ENCODE results near the gene DNAJC25. TPM values are rescaled to one million over a fixed set of nuclear protein-coding genes. Genes with fewer than 3 reads are reported as not detected.

The DNAJC25 gene
- total RNA-seq, 1 donor from 2014 or later, result 7.4 TPM

DNA sequence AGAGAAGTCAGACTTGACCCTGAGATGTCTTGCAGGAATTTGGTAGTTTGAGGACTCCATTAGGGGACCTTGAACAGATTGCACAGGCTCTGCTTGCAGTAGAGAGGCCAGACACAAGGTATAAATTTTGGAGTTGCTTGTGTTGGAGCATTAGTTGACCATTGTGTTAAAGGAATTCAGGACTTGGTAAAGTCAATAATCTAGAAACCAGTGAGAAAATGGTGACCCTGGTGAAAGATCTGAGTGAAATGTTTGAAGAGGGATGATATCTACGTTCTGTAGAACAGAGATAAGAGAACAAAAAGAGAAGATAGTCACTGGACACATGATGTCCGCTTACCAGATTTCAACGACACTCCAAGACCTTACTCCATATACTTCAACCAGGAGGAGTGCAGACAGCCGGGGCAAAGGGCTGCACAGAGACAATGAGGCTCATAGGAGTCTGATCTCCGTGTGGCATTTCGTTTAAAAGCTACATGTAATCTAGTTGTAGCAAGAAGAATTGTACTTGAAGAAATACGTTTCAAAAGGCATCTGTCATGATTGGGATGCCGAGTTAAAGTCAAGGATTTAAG, 13.2 kb downstream of the DNAJC25 start:
- DNase-seq, result no peak
- Mint-ChIP-seq H3K36me3 (ENCODE audit: unreplicated experiment) (no peaks in the 10 kb centered on the region), H3K27ac (ENCODE audit: unreplicated experiment) (no peak overlapping the region), H3K27me3 (ENCODE audit: unreplicated experiment) (no peaks in the 10 kb centered on the region), H3K4me1 (ENCODE audit: low read depth, unreplicated experiment) (no peaks in the 10 kb centered on the region), H3K9me3 (ENCODE audit: unreplicated experiment) (no peaks in the 10 kb centered on the region), H3K4me3 (ENCODE audit: unreplicated experiment) (no peak overlapping the region)
- TF ChIP-seq, protein P1, sequence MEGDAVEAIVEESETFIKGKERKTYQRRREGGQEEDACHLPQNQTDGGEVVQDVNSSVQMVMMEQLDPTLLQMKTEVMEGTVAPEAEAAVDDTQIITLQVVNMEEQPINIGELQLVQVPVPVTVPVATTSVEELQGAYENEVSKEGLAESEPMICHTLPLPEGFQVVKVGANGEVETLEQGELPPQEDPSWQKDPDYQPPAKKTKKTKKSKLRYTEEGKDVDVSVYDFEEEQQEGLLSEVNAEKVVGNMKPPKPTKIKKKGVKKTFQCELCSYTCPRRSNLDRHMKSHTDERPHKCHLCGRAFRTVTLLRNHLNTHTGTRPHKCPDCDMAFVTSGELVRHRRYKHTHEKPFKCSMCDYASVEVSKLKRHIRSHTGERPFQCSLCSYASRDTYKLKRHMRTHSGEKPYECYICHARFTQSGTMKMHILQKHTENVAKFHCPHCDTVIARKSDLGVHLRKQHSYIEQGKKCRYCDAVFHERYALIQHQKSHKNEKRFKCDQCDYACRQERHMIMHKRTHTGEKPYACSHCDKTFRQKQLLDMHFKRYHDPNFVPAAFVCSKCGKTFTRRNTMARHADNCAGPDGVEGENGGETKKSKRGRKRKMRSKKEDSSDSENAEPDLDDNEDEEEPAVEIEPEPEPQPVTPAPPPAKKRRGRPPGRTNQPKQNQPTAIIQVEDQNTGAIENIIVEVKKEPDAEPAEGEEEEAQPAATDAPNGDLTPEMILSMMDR (IDR thresholded peaks at IDR 0.05; ENCODE audit: partially characterized antibody, unreplicated experiment), result no peak

DNA sequence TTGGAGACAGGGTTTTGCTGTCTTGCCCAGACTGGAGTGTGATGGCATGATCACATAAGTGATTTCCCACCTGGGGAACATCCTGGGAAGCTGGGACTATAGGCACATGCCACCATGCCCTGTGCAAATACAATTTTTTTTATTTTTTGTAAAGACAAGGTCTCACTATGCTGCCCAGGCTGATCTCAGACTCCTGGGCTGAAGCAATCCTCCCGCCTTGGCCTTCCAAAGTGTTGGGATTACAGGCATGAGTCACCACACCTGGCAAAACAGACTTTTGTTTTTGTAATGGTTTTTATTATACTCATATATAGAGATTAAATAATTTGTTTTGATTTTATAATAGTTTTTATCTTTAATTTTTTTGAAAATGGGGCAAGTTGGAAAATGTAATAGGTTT, 14.7 kb downstream of the DNAJC25 start:
- DNase-seq, result no peak
- TF ChIP-seq, protein P1 (IDR thresholded peaks at IDR 0.05; ENCODE audit: partially characterized antibody, unreplicated experiment), result no peak
- Mint-ChIP-seq H3K9me3 (ENCODE audit: unreplicated experiment) (no peaks in the 10 kb centered on the region), H3K36me3 (ENCODE audit: unreplicated experiment) (no peaks in the 10 kb centered on the region), H3K27me3 (ENCODE audit: unreplicated experiment) (no peaks in the 10 kb centered on the region), H3K27ac (ENCODE audit: unreplicated experiment) (no peak overlapping the region), H3K4me1 (ENCODE audit: low read depth, unreplicated experiment) (no peaks in the 10 kb centered on the region), H3K4me3 (ENCODE audit: unreplicated experiment) (no peak overlapping the region)

DNA sequence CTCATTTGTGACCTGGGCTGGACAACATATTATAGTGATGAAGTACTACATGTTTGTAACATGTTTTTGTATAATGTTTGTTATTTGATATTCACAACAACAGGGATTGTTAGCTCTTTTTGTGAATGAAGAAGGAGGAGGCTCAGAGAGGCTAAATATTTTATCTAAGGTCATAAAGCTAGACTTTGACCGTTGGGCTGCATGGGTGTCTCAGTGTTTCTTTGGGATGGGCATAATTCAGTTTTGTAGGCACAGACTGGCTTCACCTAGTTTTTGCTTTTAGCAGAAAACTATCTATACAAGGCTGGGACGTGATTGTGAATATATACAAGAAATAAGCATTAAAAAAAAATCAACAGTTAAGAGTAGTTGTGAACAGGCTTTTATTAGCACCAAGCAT, 15.3 kb downstream of the DNAJC25 start:
- Mint-ChIP-seq H3K27me3 (ENCODE audit: unreplicated experiment) (no peaks in the 10 kb centered on the region), H3K4me1 (ENCODE audit: low read depth, unreplicated experiment) (no peaks in the 10 kb centered on the region), H3K4me3 (ENCODE audit: unreplicated experiment) (no peak overlapping the region), H3K36me3 (ENCODE audit: unreplicated experiment) (no peaks in the 10 kb centered on the region), H3K27ac (ENCODE audit: unreplicated experiment) (no peak overlapping the region), H3K9me3 (ENCODE audit: unreplicated experiment) (no peaks in the 10 kb centered on the region)
- no peak for DNase-seq
- TF ChIP-seq, protein P1 (IDR thresholded peaks at IDR 0.05; ENCODE audit: partially characterized antibody, unreplicated experiment), result no peak

DNA sequence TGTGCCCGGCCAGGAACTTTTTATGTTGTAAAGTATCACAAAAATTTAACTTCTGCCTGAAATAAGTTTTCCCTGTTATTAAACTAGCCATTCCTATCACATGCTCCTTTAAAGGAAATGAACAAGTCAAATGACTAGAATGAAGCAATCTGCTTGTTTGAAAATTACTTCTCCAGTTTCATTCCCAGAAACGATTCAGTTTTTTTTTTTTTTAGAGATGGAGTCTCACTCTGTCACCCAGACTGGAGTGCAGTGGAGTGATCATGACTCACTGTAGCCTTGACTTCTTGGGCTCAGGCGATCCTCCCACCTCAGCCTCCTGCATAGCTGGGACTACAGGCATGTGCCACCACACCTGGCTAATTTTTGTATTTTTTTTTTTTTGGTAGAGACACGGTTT, 16.9 kb downstream of the DNAJC25 start:
- Mint-ChIP-seq H3K27me3 (ENCODE audit: unreplicated experiment) (no peaks in the 10 kb centered on the region), H3K9me3 (ENCODE audit: unreplicated experiment) (no peaks in the 10 kb centered on the region), H3K36me3 (ENCODE audit: unreplicated experiment) (no peaks in the 10 kb centered on the region), H3K27ac (ENCODE audit: unreplicated experiment) (no peak overlapping the region), H3K4me3 (ENCODE audit: unreplicated experiment) (no peak overlapping the region), H3K4me1 (ENCODE audit: low read depth, unreplicated experiment) (no peaks in the 10 kb centered on the region)
- TF ChIP-seq, protein P1 (IDR thresholded peaks at IDR 0.05; ENCODE audit: partially characterized antibody, unreplicated experiment), result no peak
- no peak for DNase-seq

DNA sequence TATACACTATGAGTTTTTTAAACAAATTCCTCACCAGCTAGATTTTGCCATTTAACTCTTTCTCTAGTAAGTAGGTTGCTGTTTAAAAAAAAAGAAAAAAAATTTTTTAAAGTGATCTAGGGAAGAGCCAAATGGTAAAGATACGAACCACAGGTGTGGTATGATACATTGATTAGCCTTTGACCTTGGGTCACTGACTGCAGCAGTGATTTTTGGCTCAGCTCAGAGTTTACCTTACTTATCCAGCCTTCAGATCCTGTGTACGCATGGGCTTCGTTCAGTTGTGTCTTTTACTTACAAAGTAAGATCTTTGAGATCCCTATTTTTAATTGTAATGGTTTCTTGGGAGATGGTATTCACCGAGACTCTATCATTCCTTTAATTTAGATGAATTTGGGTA, 17.9 kb downstream of the DNAJC25 start:
- no peak overlapping the region for H3K4me3 Mint-ChIP-seq (ENCODE audit: unreplicated experiment)
- no peak for DNase-seq
- H3K27ac Mint-ChIP-seq (ENCODE audit: unreplicated experiment), result no peak overlapping the region
- H3K4me1 Mint-ChIP-seq (ENCODE audit: low read depth, unreplicated experiment), result no peaks in the 10 kb centered on the region
- H3K9me3 Mint-ChIP-seq (ENCODE audit: unreplicated experiment), result no peaks in the 10 kb centered on the region
- H3K36me3 Mint-ChIP-seq (ENCODE audit: unreplicated experiment), result no peaks in the 10 kb centered on the region
- H3K27me3 Mint-ChIP-seq (ENCODE audit: unreplicated experiment), result no peaks in the 10 kb centered on the region
- TF ChIP-seq, protein P1 (IDR thresholded peaks at IDR 0.05; ENCODE audit: partially characterized antibody, unreplicated experiment), result no peak

Data from glutamatergic neuron (in vitro differentiated cells).